ENCODE results near the gene RPS6KC1. TPM values are rescaled to one million over a fixed set of nuclear protein-coding genes. Genes with fewer than 3 reads are reported as not detected.

Gene RPS6KC1
- polyA plus RNA-seq, 3 donors, result 8.9 to 16.0 (median 11.4) TPM

GRCh38 chr1:213032651-213033050, 18.4 kb upstream of the RPS6KC1 start:
- Histone ChIP-seq H3K4me3 (replicated peaks in 1 of 3; ENCODE audit: low read depth in 2 of 3, low read length in 3 of 3) (no peak overlapping the region), H2AFZ (ENCODE audit: insufficient read depth, low read depth, low read length, poor library complexity, severe bottlenecking) (no peak overlapping the region), H3K36me3 (replicated peaks in 1 of 2; ENCODE audit: control insufficient read depth in 1 of 2, insufficient read depth in 2 of 2, low read length in 2 of 2) (no peaks in the 10 kb centered on the region), H3K4me1 (ENCODE audit: control insufficient read depth in 1 of 2, insufficient read depth in 2 of 2, low read length in 2 of 2) (no peaks in the 10 kb centered on the region), H3K27me3 (ENCODE audit: control insufficient read depth in 2 of 2, insufficient read depth in 2 of 2, low read length in 2 of 2) (no peaks in the 10 kb centered on the region), H3K79me2 (ENCODE audit: insufficient read depth, low read length) (no peaks in the 10 kb centered on the region), H3K4me2 (replicated peaks; ENCODE audit: extremely low read depth, low read length, poor library complexity, severe bottlenecking) (no peak overlapping the region), H3K9ac (ENCODE audit: insufficient read depth, low read length, poor library complexity, severe bottlenecking) (no peak overlapping the region), H4K20me1 (ENCODE audit: insufficient read depth, low read length) (no peaks in the 10 kb centered on the region), H3K27ac (ENCODE audit: low read depth in 1 of 2, low read length in 2 of 2) (no peak overlapping the region), H3K9me3 (replicated peaks in 1 of 2; ENCODE audit: control insufficient read depth in 1 of 2, insufficient read depth in 1 of 2, low read length in 2 of 2) (peaks cover 0 to 4% of the 10 kb centered on the region in 2 donors)
- H3K4me3 Mint-ChIP-seq, result no peak overlapping the region
- TF ChIP-seq CTCF (IDR thresholded peaks at IDR 0.05), result no peak
- H3K27ac Mint-ChIP-seq, result no peak overlapping the region
- DNase-seq, result no peak
- H3K9me3 Mint-ChIP-seq, result peaks cover 0 to 9% (median 4%) of the 10 kb centered on the region in 7 donors
- peaks cover 2 to 16% (median 9%) of the 10 kb centered on the region in 3 donors for H3K27me3 Mint-ChIP-seq (ENCODE audit: low read depth in 3 of 3)
- no peaks in the 10 kb centered on the region for H3K36me3 Mint-ChIP-seq
- H3K4me1 Mint-ChIP-seq, result no peaks in the 10 kb centered on the region
- intact Hi-C loops (cut with micrococcal nuclease), result no loop called here

- no peak overlapping the region for H3K4me3 ChIP-seq (replicated peaks in 1 of 3; ENCODE audit: low read depth in 2 of 3, low read length in 3 of 3)
- Mint-ChIP-seq H3K36me3 (no peaks in the 10 kb centered on the region), H3K4me1 (no peaks in the 10 kb centered on the region), H3K27me3 (ENCODE audit: low read depth in 3 of 3) (peaks cover 6 to 14% (median 9%) of the 10 kb centered on the region in 3 donors), H3K4me3 (no peak overlapping the region), H3K9me3 (peaks cover 1 to 9% (median 4%) of the 10 kb centered on the region in 7 donors), H3K27ac (no peak overlapping the region)
- no peak overlapping the region for H3K27ac ChIP-seq (ENCODE audit: low read depth in 1 of 2, low read length in 2 of 2)
- TF ChIP-seq CTCF (IDR thresholded peaks at IDR 0.05), result no peak
- intact Hi-C loops (cut with micrococcal nuclease), result no loop called here
- no peak overlapping the region for H2AFZ ChIP-seq (ENCODE audit: insufficient read depth, low read depth, low read length, poor library complexity, severe bottlenecking)
- H3K4me1 ChIP-seq (ENCODE audit: control insufficient read depth in 1 of 2, insufficient read depth in 2 of 2, low read length in 2 of 2), result no peaks in the 10 kb centered on the region
- DNase-seq, result no peak
- no peak overlapping the region for H3K4me2 ChIP-seq (replicated peaks; ENCODE audit: extremely low read depth, low read length, poor library complexity, severe bottlenecking)
- peaks cover 0 to 4% of the 10 kb centered on the region in 2 donors for H3K9me3 ChIP-seq (replicated peaks in 1 of 2; ENCODE audit: control insufficient read depth in 1 of 2, insufficient read depth in 1 of 2, low read length in 2 of 2)
- no peaks in the 10 kb centered on the region for H3K36me3 ChIP-seq (replicated peaks in 1 of 2; ENCODE audit: control insufficient read depth in 1 of 2, insufficient read depth in 2 of 2, low read length in 2 of 2)
- no peaks in the 10 kb centered on the region for H4K20me1 ChIP-seq (ENCODE audit: insufficient read depth, low read length)
- H3K79me2 ChIP-seq (ENCODE audit: insufficient read depth, low read length), result no peaks in the 10 kb centered on the region
- WGBS (ENCODE audit: insufficient coverage), result 100% methylated on average over 1 of the region's 1 CpG
- H3K9ac ChIP-seq (ENCODE audit: insufficient read depth, low read length, poor library complexity, severe bottlenecking), result no peak overlapping the region
- no peaks in the 10 kb centered on the region for H3K27me3 ChIP-seq (ENCODE audit: control insufficient read depth in 2 of 2, insufficient read depth in 2 of 2, low read length in 2 of 2)
These were observed 16.3 kb upstream of the RPS6KC1 start for GRCh38 chr1:213034713-213035112.
